MM.1S (cell line): ENCODE results near the gene DACH2.

ENCODE experiments used
- DNase-seq: peaks from one replicate; pipeline ENCODE4 v3.0.0-alpha.2; 2015
- H2AFZ ChIP-seq: fragments of 300-600 bp; sonication (generic); 2 replicates; pipeline ENCODE4 v1.6.0; 2016; ENCODE audit warnings: antibody characterized with exemption, low read length
- H3F3A ChIP-seq: fragments of 300-600 bp; sonication (generic); 2 replicates; pipeline ENCODE4 v1.6.1; 2016; ENCODE audit warnings: mild to moderate bottlenecking, antibody characterized with exemption, low read length, moderate library complexity, mixed read lengths; ENCODE audit not compliant: insufficient read depth
- H3K27ac ChIP-seq: fragments of 300-600 bp; sonication (generic); 2 replicates; pipeline ENCODE4 v1.5.1; 2016; ENCODE audit warnings: mild to moderate bottlenecking, low read length
- H3K27me3 ChIP-seq: fragments of 300-600 bp; sonication (generic); replicated peaks from 2 replicates; pipeline ENCODE4 v1.6.0; 2016; ENCODE audit warnings: low read length; ENCODE audit not compliant: insufficient read depth
- H3K36me3 ChIP-seq: fragments of 300-600 bp; sonication (generic); replicated peaks from 2 replicates; pipeline ENCODE4 v1.6.1; 2016; ENCODE audit warnings: mild to moderate bottlenecking, low read length, mixed read lengths; ENCODE audit not compliant: insufficient read depth
- H3K4me1 ChIP-seq: fragments of 300-600 bp; sonication (generic); 2 replicates; pipeline ENCODE4 v1.6.1; 2016; ENCODE audit warnings: low read length, mixed read lengths
- H3K4me2 ChIP-seq: fragments of 300-600 bp; sonication (generic); 2 replicates; pipeline ENCODE4 v1.6.0; 2016; ENCODE audit warnings: low read depth, low read length
- H3K4me3 ChIP-seq: fragments of 300-600 bp; sonication (generic); 2 replicates; pipeline ENCODE4 v1.5.1; 2016; ENCODE audit warnings: low read length, mixed read lengths
- H3K79me2 ChIP-seq: fragments of 300-600 bp; sonication (generic); 2 replicates; pipeline ENCODE4 v1.6.1; 2016; ENCODE audit warnings: mixed run types, low read length, mixed read lengths
- H3K9ac ChIP-seq: fragments of 300-600 bp; sonication (generic); 2 replicates; pipeline ENCODE4 v1.6.1; 2016; ENCODE audit warnings: low read length, mixed read lengths
- H3K9me2 ChIP-seq: fragments of 300-600 bp; sonication (generic); replicated peaks from 2 replicates; pipeline ENCODE4 v1.6.1; 2016; ENCODE audit warnings: mild to moderate bottlenecking, low read length, mixed read lengths; ENCODE audit not compliant: insufficient read depth
- H3K9me3 ChIP-seq: fragments of 300-600 bp; sonication (generic); replicated peaks from 2 replicates; pipeline ENCODE4 v1.6.1; 2016; ENCODE audit warnings: mild to moderate bottlenecking, low read length, mixed read lengths; ENCODE audit not compliant: insufficient read depth
- H4K20me1 ChIP-seq: fragments of 300-600 bp; sonication (generic); 2 replicates; pipeline ENCODE4 v1.6.1; 2016; ENCODE audit warnings: mild to moderate bottlenecking, low read length, moderate library complexity, mixed read lengths; ENCODE audit not compliant: insufficient read depth
- EZH2 ChIP-seq: fragments of 300-600 bp; sonication (generic); optimal IDR thresholded peaks from 2 replicates; pipeline ENCODE3; 2017; ENCODE audit warnings: low read depth, mild to moderate bottlenecking, antibody characterized with exemption, low read length, mixed read lengths
- EZH2phosphoT487 ChIP-seq: fragments of 300-600 bp; sonication (generic); IDR thresholded peaks from 2 replicates; pipeline ENCODE4 v1.6.1; 2018; ENCODE audit warnings: antibody characterized with exemption, low read length
- TF ChIP-seq, protein P1 (sequence below): fragments of 300-600 bp; sonication (generic); IDR thresholded peaks from 2 replicates; pipeline ENCODE4 v1.5.1; 2016; ENCODE audit warnings: antibody characterized with exemption, low read length, mixed read lengths

The DACH2 gene

GRCh38 chrX:86747091-86747490 lies 598.8 kb downstream of the DACH2 start:
- H3K27me3 ChIP-seq = no peaks in the 10 kb centered on the region
- H4K20me1 ChIP-seq = no peaks in the 10 kb centered on the region
- no peak overlapping the region for H3K9ac ChIP-seq
- no peaks in the 10 kb centered on the region for H3K36me3 ChIP-seq
- H2AFZ ChIP-seq = no peak overlapping the region
- H3F3A ChIP-seq = no peaks in the 10 kb centered on the region
- H3K9me2 ChIP-seq = no peaks in the 10 kb centered on the region
- no peak overlapping the region for H3K27ac ChIP-seq
- no peak for DNase-seq
- H3K4me1 ChIP-seq = no peaks in the 10 kb centered on the region
- H3K4me3 ChIP-seq = no peak overlapping the region
- H3K4me2 ChIP-seq = no peak overlapping the region
- no peak for TF ChIP-seq EZH2phosphoT487
- TF ChIP-seq EZH2 = no peak
- TF ChIP-seq, protein P1, sequence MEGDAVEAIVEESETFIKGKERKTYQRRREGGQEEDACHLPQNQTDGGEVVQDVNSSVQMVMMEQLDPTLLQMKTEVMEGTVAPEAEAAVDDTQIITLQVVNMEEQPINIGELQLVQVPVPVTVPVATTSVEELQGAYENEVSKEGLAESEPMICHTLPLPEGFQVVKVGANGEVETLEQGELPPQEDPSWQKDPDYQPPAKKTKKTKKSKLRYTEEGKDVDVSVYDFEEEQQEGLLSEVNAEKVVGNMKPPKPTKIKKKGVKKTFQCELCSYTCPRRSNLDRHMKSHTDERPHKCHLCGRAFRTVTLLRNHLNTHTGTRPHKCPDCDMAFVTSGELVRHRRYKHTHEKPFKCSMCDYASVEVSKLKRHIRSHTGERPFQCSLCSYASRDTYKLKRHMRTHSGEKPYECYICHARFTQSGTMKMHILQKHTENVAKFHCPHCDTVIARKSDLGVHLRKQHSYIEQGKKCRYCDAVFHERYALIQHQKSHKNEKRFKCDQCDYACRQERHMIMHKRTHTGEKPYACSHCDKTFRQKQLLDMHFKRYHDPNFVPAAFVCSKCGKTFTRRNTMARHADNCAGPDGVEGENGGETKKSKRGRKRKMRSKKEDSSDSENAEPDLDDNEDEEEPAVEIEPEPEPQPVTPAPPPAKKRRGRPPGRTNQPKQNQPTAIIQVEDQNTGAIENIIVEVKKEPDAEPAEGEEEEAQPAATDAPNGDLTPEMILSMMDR = no peak
- H3K9me3 ChIP-seq = no peaks in the 10 kb centered on the region
- no peaks in the 10 kb centered on the region for H3K79me2 ChIP-seq

DNA sequence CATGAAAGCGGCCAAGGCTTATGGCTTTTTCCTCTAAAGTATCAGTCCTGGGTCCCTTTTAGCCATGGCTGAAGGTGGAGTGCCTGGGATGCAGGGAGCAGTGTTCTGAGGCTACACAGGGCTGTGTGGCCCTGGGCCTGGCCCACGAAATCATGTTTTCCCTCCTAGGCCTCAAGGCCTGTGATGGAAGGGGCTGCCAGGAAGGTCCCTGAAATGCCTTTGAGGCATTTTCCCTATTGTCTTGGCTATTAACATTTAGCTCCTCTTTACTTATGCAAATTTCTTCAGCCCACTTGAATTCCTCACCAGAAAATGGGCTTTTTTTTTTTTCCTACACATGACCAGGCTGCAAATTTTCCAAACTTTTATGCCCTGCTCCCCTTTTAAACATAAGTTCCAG lies 657.0 kb downstream of the DACH2 start:
- Histone ChIP-seq H2AFZ (no peak overlapping the region), H4K20me1 (no peaks in the 10 kb centered on the region), H3K9me3 (no peaks in the 10 kb centered on the region), H3K79me2 (no peaks in the 10 kb centered on the region), H3K27me3 (no peaks in the 10 kb centered on the region), H3K4me1 (no peaks in the 10 kb centered on the region), H3K4me3 (no peak overlapping the region), H3K4me2 (no peak overlapping the region), H3K9me2 (no peaks in the 10 kb centered on the region), H3K9ac (no peak overlapping the region), H3F3A (no peaks in the 10 kb centered on the region), H3K36me3 (no peaks in the 10 kb centered on the region), H3K27ac (no peak overlapping the region)
- DNase-seq = no peak
- TF ChIP-seq EZH2 (no peak), EZH2phosphoT487 (no peak)
- TF ChIP-seq, protein P1 = no peak

- Histone ChIP-seq H3K9ac (no peak overlapping the region), H2AFZ (no peak overlapping the region), H3K9me2 (no peaks in the 10 kb centered on the region), H3K9me3 (no peaks in the 10 kb centered on the region), H3K79me2 (no peaks in the 10 kb centered on the region), H3K27me3 (no peaks in the 10 kb centered on the region), H3K4me3 (no peak overlapping the region), H3K27ac (no peak overlapping the region), H4K20me1 (no peaks in the 10 kb centered on the region), H3K36me3 (no peaks in the 10 kb centered on the region), H3K4me2 (no peak overlapping the region), H3F3A (no peaks in the 10 kb centered on the region), H3K4me1 (no peaks in the 10 kb centered on the region)
- TF ChIP-seq EZH2 (no peak), EZH2phosphoT487 (no peak)
- TF ChIP-seq, protein P1 = peak; percentile 61
- DNase-seq = peak; percentile 41
These were observed 658.5 kb downstream of the DACH2 start for GRCh38 chrX:86806786-86807185.
